DMS 273 (cell line): ENCODE data around the gene VPS4A.
"Not testable (repeated sequence)": the region's sequence is repeated elsewhere in the genome, so short reads cannot be mapped to it uniquely, and the experiment has no call there.

Experiments
- DNase-seq: peaks from one replicate; lab custom pipeline; 2025; ENCODE audit not compliant: unreplicated experiment; lab: John Stamatoyannopoulos, UW

The VPS4A gene

GRCh38 chr16:69326172-69326873, 15.2 kb downstream of the VPS4A start:
- DNase-seq = no peak

- DNase-seq = no peak
These were observed 16.6 kb downstream of the VPS4A start for GRCh38 chr16:69327585-69328310.

- peak; percentile 77 for DNase-seq
These were observed 17.7 kb downstream of the VPS4A start for GRCh38 chr16:69328854-69329316.

DNA sequence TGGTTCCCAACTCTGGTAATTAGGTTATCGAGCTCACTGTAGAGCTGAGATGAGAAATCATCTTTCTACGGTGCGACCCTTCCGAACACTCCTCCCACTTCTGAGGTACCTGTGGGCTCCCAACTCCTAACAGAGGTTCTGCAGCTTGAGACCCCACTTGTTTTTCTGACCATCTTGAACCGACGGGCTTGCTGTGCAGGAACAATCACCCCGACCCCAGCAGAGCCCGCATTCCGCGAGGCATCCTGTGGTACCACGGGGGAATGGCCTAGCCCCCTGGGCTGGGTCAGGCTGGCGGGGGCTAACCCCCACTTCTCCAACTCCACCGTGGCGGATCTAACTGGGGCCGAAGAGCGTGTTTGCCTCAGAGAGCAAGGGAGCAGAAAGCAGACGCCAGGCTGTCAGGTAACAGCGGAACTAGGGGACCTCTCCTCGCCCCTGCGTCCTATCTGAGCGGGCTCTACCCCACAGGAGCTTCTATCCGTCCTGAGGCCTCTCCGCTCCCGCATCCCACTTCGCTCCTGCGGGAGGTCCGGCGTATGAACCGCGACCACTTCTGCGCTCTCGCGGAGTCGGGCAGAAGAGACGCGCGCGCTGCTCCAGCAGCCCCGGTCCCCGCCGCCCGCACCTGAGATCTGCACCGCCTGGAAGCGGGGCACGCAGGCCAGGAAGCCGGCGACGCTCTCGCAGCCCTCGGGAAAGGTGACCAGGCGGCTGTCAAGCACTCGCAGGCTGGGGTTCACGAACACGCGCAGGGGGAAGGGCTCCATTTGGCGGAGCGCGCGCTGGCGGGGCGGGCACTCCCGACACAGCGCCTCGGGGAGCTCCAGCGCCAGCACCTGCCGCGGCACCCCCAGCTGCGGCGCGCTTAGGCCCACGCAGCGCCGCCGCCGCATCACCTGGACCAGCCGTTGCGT, 18.5 kb downstream of the VPS4A start:
- DNase-seq = peak; percentile 76

DNA sequence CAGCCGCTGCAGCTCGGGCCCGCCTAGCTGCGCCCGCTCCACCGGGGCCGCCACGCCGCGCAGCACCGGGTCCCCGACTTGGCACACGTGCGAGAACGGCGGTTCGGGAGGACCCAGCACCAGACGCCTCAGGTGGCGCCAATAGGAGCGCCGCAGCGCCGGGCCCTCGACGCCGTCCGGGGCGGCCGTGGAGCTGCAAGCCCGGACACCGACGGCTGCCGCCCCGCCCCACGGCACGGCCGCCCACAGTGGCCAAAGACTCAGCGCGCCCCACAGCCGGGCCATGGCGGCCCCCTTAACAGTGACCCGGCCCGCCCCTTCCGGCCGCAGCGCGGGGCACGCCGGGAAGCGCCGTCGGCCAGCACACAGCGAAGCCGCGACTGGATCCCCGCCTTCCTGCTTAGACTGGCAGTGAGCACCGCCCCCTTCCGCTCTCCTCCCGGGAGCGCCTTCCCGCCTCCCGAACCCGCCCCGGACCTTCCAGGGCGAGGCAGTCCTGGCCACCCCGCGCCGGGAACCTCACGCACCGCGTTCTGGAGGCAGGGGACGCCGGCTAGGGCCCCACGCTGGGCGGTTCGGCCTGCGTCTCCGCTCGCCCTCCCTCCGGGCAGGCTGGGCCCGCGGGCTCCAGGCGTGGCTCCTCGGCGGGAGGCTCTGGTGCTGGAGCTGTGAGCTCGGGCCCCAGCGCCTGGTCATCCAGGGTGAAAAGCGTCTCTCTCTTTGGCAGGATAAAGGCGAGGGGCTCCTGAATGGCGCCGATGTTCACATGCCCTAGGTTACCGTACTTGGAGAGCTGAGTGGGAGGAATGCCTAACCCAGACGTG, 19.3 kb downstream of the VPS4A start, which contains the start of gene PDF:
Gene PDF (minus strand): TSS at position 303 of the 824 bp plus-strand sequence. CDS start 18 bp downstream, at position 285.
- DNase-seq = peak; percentile 98

DNA sequence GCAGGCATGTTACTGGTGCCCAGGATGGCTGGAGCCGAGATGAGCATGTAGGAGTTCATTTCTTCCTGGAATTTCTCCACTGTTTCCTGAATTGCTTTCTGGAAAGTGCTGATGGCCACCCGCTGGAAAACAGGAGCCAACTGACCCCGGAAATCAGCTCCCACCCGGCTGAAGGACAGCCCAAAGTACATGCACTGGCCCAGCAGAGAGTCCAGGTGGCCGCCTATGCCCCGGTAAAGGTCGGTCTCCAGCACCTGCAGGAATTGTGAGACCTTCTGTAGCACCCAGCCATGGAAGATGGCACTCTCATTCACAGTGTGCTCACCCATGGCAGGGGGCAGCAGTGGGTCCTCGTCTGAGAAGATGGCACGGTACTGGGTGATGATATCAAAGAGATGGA, 23.5 kb downstream of the VPS4A start:
- no peak for DNase-seq

GRCh38 chr16:69338557-69339288, 27.6 kb downstream of the VPS4A start:
- DNase-seq = no peak

DNA sequence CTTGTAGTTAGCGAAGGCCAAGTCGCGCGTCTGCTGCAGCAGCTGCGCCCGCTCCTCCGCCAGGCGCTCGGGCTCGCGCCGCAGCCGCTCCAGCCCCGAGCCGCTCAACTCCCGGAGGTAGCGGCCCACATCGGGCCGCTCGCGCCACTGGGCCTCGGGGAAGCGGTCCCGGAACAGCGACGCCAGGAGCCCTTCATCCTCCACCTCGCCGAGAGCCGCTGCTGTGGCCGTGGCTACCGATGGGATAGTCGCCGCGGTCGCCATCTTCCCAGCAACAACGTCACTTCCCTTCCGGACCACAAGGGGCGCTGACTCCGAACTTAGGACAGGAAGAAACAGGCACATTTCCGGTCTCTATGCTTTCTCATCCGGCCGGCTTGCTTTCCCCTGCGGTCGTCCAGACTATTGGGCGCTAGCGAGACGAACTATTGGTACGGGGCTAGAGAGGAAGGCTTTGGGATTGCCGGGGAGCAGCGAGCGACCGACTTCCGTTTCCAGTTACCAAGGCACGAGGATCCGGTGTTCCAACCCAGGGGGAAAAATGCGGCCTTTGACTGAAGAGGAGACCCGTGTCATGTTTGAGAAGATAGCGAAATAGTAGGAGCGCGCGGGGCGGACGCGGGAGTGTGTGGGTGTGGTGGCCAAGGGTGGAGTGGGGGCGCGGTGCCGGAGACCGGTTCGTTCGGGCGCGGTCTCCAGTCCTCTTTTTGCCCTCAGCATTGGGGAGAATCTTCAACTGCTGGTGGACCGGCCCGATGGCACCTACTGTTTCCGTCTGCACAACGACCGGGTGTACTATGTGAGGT, 28.3 kb downstream of the VPS4A start, which contains the start of the genes COG8 and NIP7:
Gene COG8 (minus strand): TSS at position 276 of the 806 bp plus-strand sequence. CDS start 12 bp downstream, at position 264.
Gene NIP7 (plus strand): TSS at position 484 of the 806 bp plus-strand sequence. CDS start 58 bp downstream, at position 542.
- DNase-seq = peak; percentile 99

DNA sequence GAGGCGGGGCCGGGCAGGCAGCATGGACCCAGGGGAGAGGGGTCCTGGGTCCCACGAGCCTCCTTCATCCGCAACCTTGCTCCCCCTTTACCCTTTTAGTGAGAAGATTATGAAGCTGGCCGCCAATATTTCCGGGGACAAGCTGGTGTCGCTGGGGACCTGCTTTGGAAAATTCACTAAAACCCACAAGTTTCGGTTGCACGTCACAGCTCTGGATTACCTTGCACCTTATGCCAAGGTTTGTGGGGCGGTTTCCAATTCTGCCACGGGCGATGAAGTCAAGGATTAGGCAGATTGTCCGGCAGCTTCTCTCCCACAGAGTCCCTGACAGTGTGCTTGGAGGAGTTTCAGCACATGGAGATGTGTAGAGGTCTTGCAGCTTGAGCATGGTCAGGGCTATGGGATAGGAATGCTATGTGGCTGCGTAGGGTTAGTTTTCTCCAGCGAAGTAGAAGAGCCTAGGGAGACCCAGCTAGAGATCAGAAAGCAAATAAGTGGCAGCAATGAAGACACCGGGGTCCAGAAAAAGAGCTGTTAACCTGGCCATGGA, 29.0 kb downstream of the VPS4A start:
- peak; percentile 54 for DNase-seq

DNA sequence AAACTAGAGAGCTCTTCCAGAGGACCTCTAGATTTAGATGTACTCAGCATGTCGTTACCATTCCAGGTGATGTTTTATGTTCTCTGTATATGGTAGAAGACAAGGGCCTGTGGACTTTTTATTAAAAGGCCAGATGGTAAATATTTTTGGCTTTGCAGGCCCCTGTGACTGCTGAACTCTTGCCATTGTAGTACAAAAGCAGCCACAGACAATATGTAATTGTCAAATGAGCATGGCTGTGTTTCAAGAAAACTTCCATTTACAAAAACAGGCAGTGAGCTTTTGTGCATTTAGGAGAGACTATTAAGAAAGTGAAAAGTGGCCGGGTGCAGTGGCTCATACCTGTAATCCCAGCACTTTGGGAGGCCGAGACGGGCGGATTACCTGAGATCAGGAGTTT, 33.0 kb downstream of the VPS4A start:
- DNase-seq = no peak

DNA sequence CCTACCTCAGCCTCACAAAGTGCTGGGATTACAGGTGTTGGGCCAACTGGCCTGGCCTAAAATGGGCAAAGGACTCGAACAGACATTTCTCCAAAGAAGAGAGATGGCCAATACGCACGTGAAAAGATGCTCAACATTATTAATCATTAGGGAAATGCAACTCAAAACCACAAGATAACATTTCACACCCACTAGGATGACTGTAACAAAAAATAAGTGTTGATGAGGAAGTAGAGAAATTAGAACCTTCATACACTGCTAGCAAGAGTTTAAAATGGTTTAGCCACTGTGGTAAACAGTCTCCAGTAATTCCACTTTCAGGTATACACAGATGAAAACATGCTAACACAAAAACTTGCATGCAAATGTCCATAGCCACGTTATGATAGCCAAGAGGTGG, 34.8 kb downstream of the VPS4A start:
- no peak for DNase-seq

DNA sequence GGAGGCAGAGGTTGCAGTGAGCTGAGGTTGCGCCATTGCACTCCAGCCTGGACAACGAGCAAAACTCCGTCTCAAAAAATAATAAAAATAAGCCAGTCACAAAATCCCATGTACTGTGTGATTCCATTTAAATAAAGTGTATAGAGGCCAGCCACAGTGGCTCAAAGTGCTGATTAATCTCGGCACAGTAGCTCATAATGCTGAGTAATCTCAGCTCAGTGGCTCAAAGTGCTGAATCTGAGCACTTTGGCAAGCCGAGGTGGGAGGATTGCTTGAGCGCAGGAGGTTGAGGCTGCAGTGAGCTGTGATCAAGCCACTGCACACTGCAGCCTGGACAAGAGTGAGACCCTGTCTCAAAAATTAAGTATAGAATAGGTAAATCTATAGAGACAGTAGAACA, 35.5 kb downstream of the VPS4A start:
- no peak for DNase-seq

GRCh38 chr16:69348222-69348621, 37.1 kb downstream of the VPS4A start:
- DNase-seq = no peak

GRCh38 chr16:69349536-69349935, 38.4 kb downstream of the VPS4A start:
- DNase-seq = no peak

GRCh38 chr16:69350536-69351133, 39.5 kb downstream of the VPS4A start:
- DNase-seq = no peak

DNA sequence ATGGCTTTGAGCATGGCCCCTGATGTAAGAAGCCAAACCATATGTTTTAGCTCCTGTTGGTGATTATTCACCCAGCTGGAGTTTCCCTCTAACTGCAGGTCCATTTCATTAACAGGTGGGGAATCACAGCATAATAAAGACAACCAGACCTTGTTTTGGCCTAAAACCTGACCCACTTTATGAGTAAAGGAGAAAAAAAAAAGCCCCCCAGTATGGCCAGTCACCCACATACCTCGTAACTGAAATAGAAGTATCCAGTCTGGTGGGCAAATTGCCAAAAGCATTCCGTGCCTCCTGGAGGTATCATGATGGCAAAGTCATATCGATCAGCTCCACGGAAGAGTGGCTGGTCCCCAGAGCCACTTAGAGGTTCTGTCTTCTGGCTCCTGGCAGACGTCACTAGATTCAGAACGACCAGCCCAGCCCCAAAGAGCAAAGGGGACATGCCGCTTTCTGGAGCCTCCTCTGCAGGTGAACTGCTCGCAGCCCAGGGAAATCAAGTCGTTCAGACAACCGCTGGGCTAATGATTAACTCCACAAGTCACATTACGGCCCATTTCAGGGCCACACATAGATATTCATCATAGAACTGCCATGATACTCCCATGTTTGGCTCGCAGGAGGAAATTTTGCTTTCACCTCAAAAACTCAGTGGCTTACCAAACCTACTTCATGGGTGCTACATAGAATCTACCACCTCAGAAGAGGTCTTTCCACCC, 40.3 kb downstream of the VPS4A start, which contains the start of gene TMED6:
Gene TMED6 (minus strand): TSS at position 478 of the 719 bp plus-strand sequence. CDS start 33 bp downstream, at position 445.
- DNase-seq = peak; percentile 82

DNA sequence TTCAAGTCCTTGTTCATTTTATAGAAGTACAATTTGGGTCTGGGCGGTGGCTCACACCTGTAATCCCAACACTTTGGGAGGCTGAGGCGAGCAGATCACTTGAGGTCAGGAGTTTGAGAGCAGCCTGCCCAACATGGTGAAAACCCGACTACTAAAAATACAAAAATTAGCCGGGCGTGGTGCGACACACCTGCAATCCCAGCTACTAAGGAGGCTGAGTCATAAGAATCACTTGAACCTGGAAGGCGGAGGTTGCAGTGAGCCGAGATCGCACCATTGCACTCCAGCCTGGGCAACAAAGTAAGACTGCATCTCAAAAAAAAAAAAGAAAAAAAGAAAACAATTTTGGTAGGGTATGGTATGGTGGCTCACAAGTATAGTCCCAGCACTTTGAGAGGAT, 48.9 kb downstream of the VPS4A start:
- not testable (repeated sequence) for DNase-seq
